Breast epithelium (tissue), 4 donors: Measurements from ENCODE around the gene ZMYM2. TPM values are rescaled to one million over a fixed set of nuclear protein-coding genes. Genes with fewer than 3 reads are reported as not detected.

Source experiments
- DNase-seq, 2 donors: peaks; one replicate each; pipeline ENCODE4 v3.0.0-alpha.2; 2019; ENCODE audit warnings: low spot score in 2 of 2
- H3K27ac ChIP-seq, 2 donors: fragments of 200-600 bp; sonication (generic) in 1 of 2; one replicate each; pipeline ENCODE4 v1.5.1; 2016 to 2019; ENCODE audit warnings: mild to moderate bottlenecking in 1 of 2
- H3K27me3 ChIP-seq, 2 donors: fragments of 200-600 bp; sonication (generic) in 1 of 2; one replicate each; pipeline versions ENCODE4 v1.5.1 to v1.6.0; 2017 to 2019; ENCODE audit warnings: control low read depth in 1 of 2, mild to moderate bottlenecking in 1 of 2
- H3K36me3 ChIP-seq: fragments of 200-600 bp; one replicate; pipeline ENCODE4 v1.5.1; 2019
- H3K4me1 ChIP-seq, 2 donors: fragments of 200-600 bp; sonication (generic); one replicate each; pipeline ENCODE4 v1.5.1; 2016 to 2019; ENCODE audit warnings: control low read depth in 1 of 2
- H3K4me3 ChIP-seq, 3 donors: fragments of 200-600 bp; sonication (generic); 1 replicate in 2 of 3; 2 replicates in 1 of 3; pipeline ENCODE4 v1.5.1; 2016 to 2019; ENCODE audit warnings: mild to moderate bottlenecking in 3 of 3, moderate library complexity in 2 of 3
- H3K9me3 ChIP-seq, 2 donors: fragments of 200-600 bp; sonication (generic) in 1 of 2; one replicate each; pipeline ENCODE4 v1.5.1; 2016 to 2019; ENCODE audit warnings: control low read depth in 1 of 2
- POLR2A ChIP-seq: fragments of 450-650 bp; IDR thresholded peaks from one replicate; pipeline ENCODE4 v1.6.1; 2016; ENCODE audit warnings: antibody characterized with exemption, mild to moderate bottlenecking, moderate library complexity
- POLR2AphosphoS5 ChIP-seq, 3 donors: sonication (generic); formaldehyde crosslinking; IDR thresholded peaks; one replicate each; pipeline ENCODE4 v1.6.1; 2017; ENCODE audit warnings: antibody characterized with exemption in 3 of 3
- intact Hi-C: fragments of 100-400 bp; cut with DNase I; formaldehyde crosslinking; loops from one replicate; pipeline ENCODE4 v1.15.1; 2023; ENCODE audit warnings: low total_unique reads
- total RNA-seq, 3 donors: library from RNA; depleted of rRNA; stranded (reverse); fragments of >200 nt; gene quantifications; one replicate each; pipeline ENCODE4 v1.1.0, GENCODE V29; 2016
- TF ChIP-seq, protein P1 (sequence below), 3 donors: fragments of 450-650 bp; IDR thresholded peaks; one replicate each; pipeline ENCODE4 v1.5.1; 2016 to 2017; ENCODE audit warnings: antibody characterized with exemption in 3 of 3, mild to moderate bottlenecking in 3 of 3, moderate library complexity in 3 of 3

The ZMYM2 gene
- total RNA-seq, 3 donors from 2014 or later: 76.5 to 118 (median 93.1) TPM

DNA sequence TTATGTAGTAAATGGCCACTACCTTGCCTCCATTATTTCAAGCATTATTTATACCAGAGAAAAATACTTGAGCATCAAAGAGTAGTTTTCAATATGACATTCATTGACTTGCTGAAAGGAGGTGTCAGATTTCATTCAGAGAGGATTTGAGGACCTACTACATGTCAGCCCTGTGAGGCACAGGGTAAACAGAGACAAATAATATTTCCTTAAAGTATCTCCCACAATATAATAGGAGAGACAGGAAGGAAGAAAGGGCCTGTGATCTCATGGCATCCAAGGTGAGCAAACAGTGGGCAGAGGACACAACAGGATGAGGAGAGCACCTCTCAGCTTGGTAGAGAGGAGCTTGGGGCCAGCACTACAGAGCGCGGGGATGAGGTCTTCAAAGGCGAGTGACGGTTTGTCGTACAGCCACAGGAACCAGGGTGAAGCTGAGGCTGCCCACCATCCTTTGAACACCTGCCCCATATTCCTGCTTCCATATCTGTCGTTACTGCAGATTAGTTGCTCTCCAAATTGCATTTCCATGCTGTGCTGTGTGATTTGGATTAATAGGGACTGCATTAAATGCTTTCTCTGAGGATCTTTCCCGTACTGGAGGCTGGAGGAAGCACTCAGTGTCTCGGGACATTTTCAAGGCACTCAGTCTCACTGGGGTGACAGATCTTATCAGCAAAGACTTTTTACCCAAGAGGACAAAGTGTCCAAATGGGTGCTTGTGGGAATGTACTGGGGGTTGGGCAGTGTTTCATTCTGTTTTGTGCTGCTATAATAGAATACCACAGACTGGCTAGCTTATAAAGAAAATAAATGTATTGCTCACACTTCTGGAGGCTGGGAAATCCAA is 143.2 kb downstream of the ZMYM2 start:
- TF ChIP-seq, protein P1, sequence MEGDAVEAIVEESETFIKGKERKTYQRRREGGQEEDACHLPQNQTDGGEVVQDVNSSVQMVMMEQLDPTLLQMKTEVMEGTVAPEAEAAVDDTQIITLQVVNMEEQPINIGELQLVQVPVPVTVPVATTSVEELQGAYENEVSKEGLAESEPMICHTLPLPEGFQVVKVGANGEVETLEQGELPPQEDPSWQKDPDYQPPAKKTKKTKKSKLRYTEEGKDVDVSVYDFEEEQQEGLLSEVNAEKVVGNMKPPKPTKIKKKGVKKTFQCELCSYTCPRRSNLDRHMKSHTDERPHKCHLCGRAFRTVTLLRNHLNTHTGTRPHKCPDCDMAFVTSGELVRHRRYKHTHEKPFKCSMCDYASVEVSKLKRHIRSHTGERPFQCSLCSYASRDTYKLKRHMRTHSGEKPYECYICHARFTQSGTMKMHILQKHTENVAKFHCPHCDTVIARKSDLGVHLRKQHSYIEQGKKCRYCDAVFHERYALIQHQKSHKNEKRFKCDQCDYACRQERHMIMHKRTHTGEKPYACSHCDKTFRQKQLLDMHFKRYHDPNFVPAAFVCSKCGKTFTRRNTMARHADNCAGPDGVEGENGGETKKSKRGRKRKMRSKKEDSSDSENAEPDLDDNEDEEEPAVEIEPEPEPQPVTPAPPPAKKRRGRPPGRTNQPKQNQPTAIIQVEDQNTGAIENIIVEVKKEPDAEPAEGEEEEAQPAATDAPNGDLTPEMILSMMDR (IDR thresholded peaks at IDR 0.05): no peak
- TF ChIP-seq POLR2AphosphoS5 (IDR thresholded peaks at IDR 0.05) (no peak), POLR2A (no peak)
- peaks cover 0 to 51% of the 10 kb centered on the region in 2 donors for H3K27me3 ChIP-seq
- intact Hi-C loops: no loop called here
- DNase-seq: no peak
- H3K9me3 ChIP-seq: no peaks in the 10 kb centered on the region
- no peak overlapping the region for H3K27ac ChIP-seq
- no peaks in the 10 kb centered on the region for H3K4me1 ChIP-seq
- no peak overlapping the region for H3K4me3 ChIP-seq
- no peaks in the 10 kb centered on the region for H3K36me3 ChIP-seq

DNA sequence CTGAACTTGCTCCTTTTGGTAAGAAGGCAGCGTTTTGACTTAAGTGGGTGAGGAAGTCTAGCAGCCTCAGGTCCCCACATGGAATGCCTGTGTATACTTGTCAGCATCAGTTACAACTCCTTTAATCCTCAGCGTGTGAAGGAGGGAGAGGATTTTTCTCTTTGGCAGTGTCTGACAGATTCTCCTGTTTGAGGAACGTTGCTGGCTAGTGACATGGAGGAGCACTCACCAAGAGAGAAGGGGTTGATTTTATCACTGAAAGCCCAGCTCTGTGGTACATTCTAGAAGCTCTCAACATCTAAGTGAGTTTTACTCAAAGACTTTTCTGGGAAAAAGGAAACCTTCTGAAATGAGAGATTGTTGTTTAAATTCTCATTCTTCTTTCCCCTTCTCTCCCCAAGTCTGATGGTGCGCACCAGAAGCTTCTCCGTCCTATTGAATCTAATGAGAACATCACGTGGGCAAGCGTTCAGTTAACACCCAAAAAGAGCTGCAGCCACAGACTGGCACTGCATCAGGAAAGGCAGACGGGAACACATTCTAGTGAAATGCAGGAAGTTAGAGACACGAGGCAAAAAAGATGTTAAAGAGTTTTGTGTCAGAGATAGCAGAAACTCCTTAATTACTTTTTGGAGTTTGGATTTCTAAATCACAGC is 144.1 kb downstream of the ZMYM2 start:
- Histone ChIP-seq H3K4me3 (no peak overlapping the region), H3K4me1 (no peaks in the 10 kb centered on the region), H3K36me3 (no peaks in the 10 kb centered on the region), H3K27ac (no peak overlapping the region), H3K9me3 (no peaks in the 10 kb centered on the region), H3K27me3 (peaks cover 0 to 46% of the 10 kb centered on the region in 2 donors)
- TF ChIP-seq POLR2AphosphoS5 (IDR thresholded peaks at IDR 0.05) (no peak), POLR2A (no peak)
- TF ChIP-seq, protein P1 (IDR thresholded peaks at IDR 0.05): no peak
- DNase-seq: no peak
- intact Hi-C loops: no loop called here

DNA sequence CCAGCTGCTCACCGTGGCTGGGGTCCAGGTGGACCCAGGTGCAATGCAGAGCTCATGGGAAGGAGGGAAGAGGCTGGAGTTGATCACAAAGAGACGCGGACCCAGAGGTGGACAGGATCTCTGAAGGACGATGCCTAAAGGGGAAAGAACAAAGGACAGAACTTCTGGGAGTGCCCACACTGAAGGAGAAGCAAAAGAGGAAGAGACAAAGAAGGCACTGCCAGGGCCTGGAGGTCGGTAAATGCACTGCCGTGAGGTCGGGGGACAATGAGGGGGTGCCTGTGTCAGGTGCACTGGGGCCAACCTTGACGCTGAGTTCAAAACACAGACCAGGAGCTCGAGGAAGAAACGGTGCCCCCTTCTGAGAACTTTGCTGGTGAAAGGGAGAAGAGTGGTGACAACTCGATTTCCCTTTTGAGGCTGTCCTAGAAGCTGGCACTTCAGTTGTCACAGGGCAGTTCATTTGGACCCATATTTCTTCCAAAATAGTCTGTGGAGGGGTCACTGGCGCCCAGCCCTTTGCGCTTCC is 146.7 kb downstream of the ZMYM2 start:
- intact Hi-C loops: no loop called here
- Histone ChIP-seq H3K27ac (no peak overlapping the region), H3K9me3 (no peaks in the 10 kb centered on the region), H3K27me3 (peaks cover 0 to 27% of the 10 kb centered on the region in 2 donors), H3K4me3 (no peak overlapping the region), H3K36me3 (no peaks in the 10 kb centered on the region), H3K4me1 (no peaks in the 10 kb centered on the region)
- no peak for DNase-seq
- TF ChIP-seq POLR2A (no peak), POLR2AphosphoS5 (IDR thresholded peaks at IDR 0.05) (no peak)
- TF ChIP-seq, protein P1 (IDR thresholded peaks at IDR 0.05): no peak

DNA sequence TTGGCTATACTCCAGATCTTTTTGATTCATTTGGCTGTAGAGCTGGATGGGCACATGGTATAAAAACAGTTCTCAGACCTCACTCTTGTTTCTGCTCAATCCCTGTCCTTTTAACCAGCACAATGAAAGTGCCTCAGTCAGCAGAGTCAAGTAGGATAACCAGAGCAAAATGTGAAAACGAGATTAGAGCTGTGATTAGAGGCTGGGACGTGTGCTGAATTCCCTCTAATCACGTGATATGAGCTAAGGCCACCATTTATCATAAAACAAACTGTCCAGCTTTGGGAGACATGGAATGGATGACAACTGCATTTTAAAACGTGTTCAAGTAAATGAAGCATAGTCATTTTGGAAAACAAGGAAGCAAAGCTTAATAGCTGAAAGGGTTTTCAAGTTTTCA is 148.2 kb downstream of the ZMYM2 start:
- no peak for TF ChIP-seq POLR2A
- TF ChIP-seq, protein P1 (IDR thresholded peaks at IDR 0.05): no peak
- no peak for TF ChIP-seq POLR2AphosphoS5 (IDR thresholded peaks at IDR 0.05)
- H3K27me3 ChIP-seq: peaks cover 0 to 21% of the 10 kb centered on the region in 2 donors
- no peak for DNase-seq
- H3K27ac ChIP-seq: no peak overlapping the region
- intact Hi-C loops: no loop called here
- no peaks in the 10 kb centered on the region for H3K4me1 ChIP-seq
- no peaks in the 10 kb centered on the region for H3K36me3 ChIP-seq
- H3K9me3 ChIP-seq: no peaks in the 10 kb centered on the region
- no peak overlapping the region for H3K4me3 ChIP-seq

DNA sequence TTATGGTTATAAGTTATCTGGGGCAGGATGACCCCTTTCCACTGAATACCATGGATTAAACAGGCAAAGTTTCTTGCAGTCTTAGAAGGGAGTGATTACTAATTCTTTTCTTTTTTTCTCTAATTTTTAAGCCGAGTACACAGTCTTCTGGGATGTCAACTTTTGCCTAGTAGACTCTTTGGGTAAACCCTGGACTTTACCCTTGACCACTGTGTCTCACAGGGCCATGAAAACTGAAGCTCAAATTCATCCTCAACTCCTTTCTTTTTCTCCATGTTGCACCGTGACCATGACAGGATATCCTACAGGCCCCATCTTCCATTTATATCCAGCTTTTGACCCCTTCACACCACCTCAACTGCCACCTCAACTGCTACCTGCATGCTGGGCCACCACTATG is 150.5 kb downstream of the ZMYM2 start:
- Histone ChIP-seq H3K27me3 (peaks cover 0 to 12% of the 10 kb centered on the region in 2 donors), H3K4me1 (no peaks in the 10 kb centered on the region), H3K27ac (no peak overlapping the region), H3K9me3 (no peaks in the 10 kb centered on the region), H3K4me3 (no peak overlapping the region), H3K36me3 (no peaks in the 10 kb centered on the region)
- no peak for DNase-seq
- intact Hi-C loops: no loop called here
- TF ChIP-seq POLR2A (no peak), POLR2AphosphoS5 (IDR thresholded peaks at IDR 0.05) (no peak)
- TF ChIP-seq, protein P1 (IDR thresholded peaks at IDR 0.05): no peak
